ENCODE results near the gene NTN5. TPM values are rescaled to one million over a fixed set of nuclear protein-coding genes. Genes with fewer than 3 reads are reported as not detected.

The NTN5 gene
- total RNA-seq, 2 experiments from 2014 or later, result 0.16 to 0.53 TPM

- Histone ChIP-seq H4K20me1 (ENCODE audit: insufficient read depth, low read length) (no peaks in the 10 kb centered on the region), H3K9me3 (ENCODE audit: low read length) (no peaks in the 10 kb centered on the region), H2AFZ (ENCODE audit: low read length) (no peak overlapping the region), H3K79me2 (ENCODE audit: insufficient read depth, low read depth, low read length) (no peaks in the 10 kb centered on the region), H3K9me2 (ENCODE audit: insufficient read depth, low read length) (no peaks in the 10 kb centered on the region), H3K4me2 (ENCODE audit: low read length) (no peak overlapping the region), H3K4me3 (ENCODE audit: low read depth, low read length, poor library complexity, severe bottlenecking) (no peak overlapping the region), H3K27ac (ENCODE audit: low read depth, low read length, poor library complexity, severe bottlenecking) (no peak overlapping the region), H3K4me1 (ENCODE audit: insufficient read depth, low read length, poor library complexity, severe bottlenecking) (peaks cover 7% of the 10 kb centered on the region), H3K36me3 (ENCODE audit: insufficient read depth, low read length) (no peaks in the 10 kb centered on the region)
- no peak for DNase-seq (ENCODE audit: low spot score)
- no peak for TF ChIP-seq CTCF (conservative IDR thresholded peaks at IDR 0.05; ENCODE audit: low read length)
- TF ChIP-seq EZH2phosphoT487 (IDR thresholded peaks at IDR 0.05; ENCODE audit: borderline replicate concordance, low read depth, low read length), result no peak
- POLR2A ChIA-PET, result no interaction called here
- BruUV-seq (replicated peaks), result no TSS peak
- CTCF ChIA-PET (ENCODE audit: unreplicated experiment), result no interaction called here
- intact Hi-C loops (cut with micrococcal nuclease; ENCODE audit: unreplicated experiment), result no loop called here
These were observed 7.0 kb downstream of the NTN5 start for GRCh38 chr19:48665786-48666185.

- POLR2A ChIA-PET, result no interaction called here
These were observed 8.3 kb downstream of the NTN5 start for GRCh38 chr19:48664476-48664875.

GRCh38 chr19:48663667-48664066 is 9.2 kb downstream of the NTN5 start:
- no peaks in the 10 kb centered on the region for H3K79me2 ChIP-seq (ENCODE audit: insufficient read depth, low read depth, low read length)
- CTCF ChIA-PET (ENCODE audit: unreplicated experiment), result no interaction called here
- H3K27ac ChIP-seq (ENCODE audit: low read depth, low read length, poor library complexity, severe bottlenecking), result no peak overlapping the region
- BruUV-seq (replicated peaks), result no TSS peak
- POLR2A ChIA-PET, result no interaction called here
- intact Hi-C loops (cut with micrococcal nuclease; ENCODE audit: unreplicated experiment), result no loop called here
- H2AFZ ChIP-seq (ENCODE audit: low read length), result no peak overlapping the region
- DNase-seq (ENCODE audit: low spot score), result no peak
- peaks cover 11% of the 10 kb centered on the region for H3K4me1 ChIP-seq (ENCODE audit: insufficient read depth, low read length, poor library complexity, severe bottlenecking)
- no peaks in the 10 kb centered on the region for H3K9me3 ChIP-seq (ENCODE audit: low read length)
- H4K20me1 ChIP-seq (ENCODE audit: insufficient read depth, low read length), result no peaks in the 10 kb centered on the region
- TF ChIP-seq EZH2phosphoT487 (IDR thresholded peaks at IDR 0.05; ENCODE audit: borderline replicate concordance, low read depth, low read length), result no peak
- TF ChIP-seq CTCF (conservative IDR thresholded peaks at IDR 0.05; ENCODE audit: low read length), result no peak
- no peaks in the 10 kb centered on the region for H3K9me2 ChIP-seq (ENCODE audit: insufficient read depth, low read length)
- no peak overlapping the region for H3K4me3 ChIP-seq (ENCODE audit: low read depth, low read length, poor library complexity, severe bottlenecking)
- H3K36me3 ChIP-seq (ENCODE audit: insufficient read depth, low read length), result no peaks in the 10 kb centered on the region
- H3K4me2 ChIP-seq (ENCODE audit: low read length), result no peak overlapping the region

More at GRCh38 chr19:48664476-48664875, 8.3 kb downstream of the NTN5 start:
- TF ChIP-seq EZH2phosphoT487 (IDR thresholded peaks at IDR 0.05; ENCODE audit: borderline replicate concordance, low read depth, low read length), result no peak
- intact Hi-C loops (cut with micrococcal nuclease; ENCODE audit: unreplicated experiment), result no loop called here
- no peak overlapping the region for H3K4me2 ChIP-seq (ENCODE audit: low read length)
- H2AFZ ChIP-seq (ENCODE audit: low read length), result no peak overlapping the region
- BruUV-seq (replicated peaks), result no TSS peak
- no peaks in the 10 kb centered on the region for H3K79me2 ChIP-seq (ENCODE audit: insufficient read depth, low read depth, low read length)
- no peaks in the 10 kb centered on the region for H3K9me3 ChIP-seq (ENCODE audit: low read length)
- DNase-seq (ENCODE audit: low spot score), result no peak
- CTCF ChIA-PET (ENCODE audit: unreplicated experiment), result no interaction called here
- H3K27ac ChIP-seq (ENCODE audit: low read depth, low read length, poor library complexity, severe bottlenecking), result no peak overlapping the region
- no peaks in the 10 kb centered on the region for H3K36me3 ChIP-seq (ENCODE audit: insufficient read depth, low read length)
- no peaks in the 10 kb centered on the region for H4K20me1 ChIP-seq (ENCODE audit: insufficient read depth, low read length)
- peaks cover 11% of the 10 kb centered on the region for H3K4me1 ChIP-seq (ENCODE audit: insufficient read depth, low read length, poor library complexity, severe bottlenecking)
- H3K9me2 ChIP-seq (ENCODE audit: insufficient read depth, low read length), result no peaks in the 10 kb centered on the region
- no peak overlapping the region for H3K4me3 ChIP-seq (ENCODE audit: low read depth, low read length, poor library complexity, severe bottlenecking)
